Spleen (tissue), 7 donors: ENCODE measurements around the gene RAB11A.
"Not testable (repeated sequence)": the region's sequence is repeated elsewhere in the genome, so short reads cannot be mapped to it uniquely, and the experiment has no call there.

ENCODE experiments used
- POLR2A ChIP-seq, 3 donors: fragments of 450-650 bp; IDR thresholded peaks; one replicate each; pipeline ENCODE4 v1.5.1; 2017; ENCODE audit warnings: antibody characterized with exemption in 3 of 3, mild to moderate bottlenecking in 1 of 3
- TF ChIP-seq, protein P1 (sequence below), 11 experiments: fragments of 200-600 bp in 7 of 11; fragments of 450-650 bp in 4 of 11; sonication (generic) in 4 of 11; IDR thresholded peaks in 8 of 11; conservative IDR thresholded peaks in 3 of 11; 1 replicate in 7 of 11; 2 replicates in 4 of 11; pipeline versions ENCODE4 v1.4.0 to v1.8.0; 2016 to 2021; ENCODE audit warnings: antibody characterized with exemption in 11 of 11, inconsistent platforms in 4 of 11, mild to moderate bottlenecking in 1 of 11
- donor health status: DM: no; HTN: no; CAD: no; lungs with moderate emphysema.
- donor health status: DM: no; HTN: no; CAD: no.
- donor health status: DM: no; HTN: no; CAD: no.

DNA sequence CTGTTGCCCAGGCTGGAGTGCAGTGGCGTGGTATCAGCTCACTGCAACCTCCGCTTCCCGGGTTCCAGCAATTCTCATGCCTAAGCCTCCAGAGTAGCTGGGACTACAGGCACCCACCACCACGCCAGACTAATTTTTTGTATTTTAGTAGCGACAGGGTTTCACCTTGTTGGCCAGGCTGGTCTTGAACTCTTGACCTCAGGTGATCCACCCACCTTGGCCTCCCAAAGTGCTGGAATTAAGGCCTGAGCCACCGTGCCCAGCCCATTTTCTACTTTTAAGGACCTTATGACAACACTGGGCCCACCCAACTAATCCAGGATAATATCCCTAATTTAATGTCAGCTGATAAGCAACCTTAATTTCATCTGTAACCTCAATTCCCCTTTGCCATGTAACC is 1.4 kb upstream of the RAB11A start:
- TF ChIP-seq, protein P1, sequence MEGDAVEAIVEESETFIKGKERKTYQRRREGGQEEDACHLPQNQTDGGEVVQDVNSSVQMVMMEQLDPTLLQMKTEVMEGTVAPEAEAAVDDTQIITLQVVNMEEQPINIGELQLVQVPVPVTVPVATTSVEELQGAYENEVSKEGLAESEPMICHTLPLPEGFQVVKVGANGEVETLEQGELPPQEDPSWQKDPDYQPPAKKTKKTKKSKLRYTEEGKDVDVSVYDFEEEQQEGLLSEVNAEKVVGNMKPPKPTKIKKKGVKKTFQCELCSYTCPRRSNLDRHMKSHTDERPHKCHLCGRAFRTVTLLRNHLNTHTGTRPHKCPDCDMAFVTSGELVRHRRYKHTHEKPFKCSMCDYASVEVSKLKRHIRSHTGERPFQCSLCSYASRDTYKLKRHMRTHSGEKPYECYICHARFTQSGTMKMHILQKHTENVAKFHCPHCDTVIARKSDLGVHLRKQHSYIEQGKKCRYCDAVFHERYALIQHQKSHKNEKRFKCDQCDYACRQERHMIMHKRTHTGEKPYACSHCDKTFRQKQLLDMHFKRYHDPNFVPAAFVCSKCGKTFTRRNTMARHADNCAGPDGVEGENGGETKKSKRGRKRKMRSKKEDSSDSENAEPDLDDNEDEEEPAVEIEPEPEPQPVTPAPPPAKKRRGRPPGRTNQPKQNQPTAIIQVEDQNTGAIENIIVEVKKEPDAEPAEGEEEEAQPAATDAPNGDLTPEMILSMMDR (IDR thresholded peaks at IDR 0.05 in 8 of 11, conservative IDR thresholded peaks at IDR 0.05 in 3 of 11) = not testable (repeated sequence)
- TF ChIP-seq POLR2A (IDR thresholded peaks at IDR 0.05) = not testable (repeated sequence)
